HepG2 (cell line): ENCODE results near the gene RNH1. TPM values are rescaled to one million over a fixed set of nuclear protein-coding genes. Genes with fewer than 3 reads are reported as not detected.

Experiments
- CBX1 ChIP-seq: IDR thresholded peaks from one replicate; pipeline ENCODE4 v1.6.1; 2016; ENCODE audit warnings: antibody characterized with exemption, low read depth
- ERF ChIP-seq: IDR thresholded peaks from 2 replicates; pipeline ENCODE4 v1.6.1; 2018; ENCODE audit warnings: missing biosample characterization, missing genetic modification reagents
- ETV6 ChIP-seq: sonication (generic); formaldehyde crosslinking; conservative IDR thresholded peaks from 2 replicates; pipeline ENCODE4 v1.4.0; 2020; ENCODE audit warnings: missing genetic modification reagents
- MXI1 ChIP-seq: IDR thresholded peaks from 3 replicates; pipeline ENCODE4 v1.6.1; 2012; ENCODE audit warnings: low read depth, low read length, inconsistent platforms, borderline replicate concordance
- NFIB ChIP-seq: sonication (generic); formaldehyde crosslinking; IDR thresholded peaks from 2 replicates; pipeline ENCODE4 v1.9.0; 2021; ENCODE audit warnings: missing genetic modification reagents, mild to moderate bottlenecking, borderline replicate concordance
- RXRA ChIP-seq: sonication (generic); formaldehyde crosslinking; IDR thresholded peaks from 2 replicates; pipeline ENCODE4 v1.5.1; 2020; ENCODE audit warnings: missing genetic modification reagents
- ZNF317 ChIP-seq: sonication (generic); formaldehyde crosslinking; IDR thresholded peaks from 2 replicates; pipeline ENCODE4 v1.5.0; 2020; ENCODE audit warnings: mild to moderate bottlenecking, missing genetic modification reagents
- ZNF383 ChIP-seq: sonication (generic); formaldehyde crosslinking; IDR thresholded peaks from 2 replicates; pipeline ENCODE4 v1.4.0; 2020; ENCODE audit warnings: missing genetic modification reagents, mild to moderate bottlenecking, borderline replicate concordance
- ZNF615 ChIP-seq: sonication (generic); formaldehyde crosslinking; IDR thresholded peaks from 2 replicates; pipeline ENCODE4 v1.5.0; 2020; ENCODE audit warnings: mild to moderate bottlenecking, missing genetic modification reagents, borderline replicate concordance
- ZNF674 ChIP-seq: sonication (generic); formaldehyde crosslinking; IDR thresholded peaks from 2 replicates; pipeline ENCODE4 v1.5.0; 2020; ENCODE audit warnings: low read depth, mild to moderate bottlenecking, missing genetic modification reagents
- ZSCAN22 ChIP-seq: sonication (generic); formaldehyde crosslinking; IDR thresholded peaks from 2 replicates; pipeline ENCODE4 v1.4.0; 2020; ENCODE audit warnings: mild to moderate bottlenecking, missing genetic modification reagents
- polyA plus RNA-seq, 8 experiments: library from polyadenylated mRNA; depleted of rRNA in 3 of 8; stranded (reverse) in 7 of 8; unstranded in 1 of 8; fragments of >200 nt; fragmentation: Illumina TruSeq in 4 of 8; extraction: Trizol in 4 of 8; gene quantifications; 2 replicates each; pipeline versions ENCODE4 v1.2.1 to v1.2.3, GENCODE V29; 2011 to 2016; ENCODE audit warnings: low read depth in 4 of 8, missing spikeins in 1 of 8, mixed read lengths in 1 of 8; ENCODE audit not compliant: insufficient read depth in 1 of 8
- total RNA-seq, 5 experiments: library from RNA; depleted of rRNA; stranded (reverse); fragments of >200 nt; fragmentation: Illumina TruSeq; extraction: Trizol; gene quantifications; 2 replicates each; pipeline ENCODE4 v1.2.3, GENCODE V29; 2016; ENCODE audit warnings: low read depth in 1 of 5
- TF ChIP-seq, protein P1 (sequence below): conservative IDR thresholded peaks from 2 replicates; pipeline ENCODE4 v1.6.1; 2018; ENCODE audit warnings: missing genetic modification reagents
- TF ChIP-seq, protein P2 (sequence below): IDR thresholded peaks from 2 replicates; pipeline ENCODE4 v1.6.1; 2016; ENCODE audit warnings: missing compliant biosample characterization, missing genetic modification reagents, borderline replicate concordance
- TF ChIP-seq, protein P3 (sequence below): sonication (generic); formaldehyde crosslinking; IDR thresholded peaks from 2 replicates; pipeline ENCODE4 v1.5.0; 2020; ENCODE audit warnings: missing genetic modification reagents
- TF ChIP-seq, protein P4 (sequence below): sonication (generic); formaldehyde crosslinking; IDR thresholded peaks from 2 replicates; pipeline ENCODE4 v1.5.1; 2020; ENCODE audit warnings: missing genetic modification reagents, mild to moderate bottlenecking, borderline replicate concordance
- TF ChIP-seq, protein P5 (sequence below): sonication (generic); formaldehyde crosslinking; IDR thresholded peaks from 2 replicates; pipeline ENCODE4 v1.9.0; 2021; ENCODE audit warnings: mild to moderate bottlenecking, missing genetic modification reagents
- TF ChIP-seq, protein P6 (sequence below): sonication (generic); formaldehyde crosslinking; IDR thresholded peaks from 2 replicates; pipeline ENCODE4 v1.4.0; 2020; ENCODE audit warnings: mild to moderate bottlenecking, missing genetic modification reagents

Gene RNH1
- total and polyA plus RNA-seq, 2 of the 13 experiments (the other 11 are each of a cell fraction or from before 2014, with no cell fraction given): 36.0 to 74.1 TPM

DNA sequence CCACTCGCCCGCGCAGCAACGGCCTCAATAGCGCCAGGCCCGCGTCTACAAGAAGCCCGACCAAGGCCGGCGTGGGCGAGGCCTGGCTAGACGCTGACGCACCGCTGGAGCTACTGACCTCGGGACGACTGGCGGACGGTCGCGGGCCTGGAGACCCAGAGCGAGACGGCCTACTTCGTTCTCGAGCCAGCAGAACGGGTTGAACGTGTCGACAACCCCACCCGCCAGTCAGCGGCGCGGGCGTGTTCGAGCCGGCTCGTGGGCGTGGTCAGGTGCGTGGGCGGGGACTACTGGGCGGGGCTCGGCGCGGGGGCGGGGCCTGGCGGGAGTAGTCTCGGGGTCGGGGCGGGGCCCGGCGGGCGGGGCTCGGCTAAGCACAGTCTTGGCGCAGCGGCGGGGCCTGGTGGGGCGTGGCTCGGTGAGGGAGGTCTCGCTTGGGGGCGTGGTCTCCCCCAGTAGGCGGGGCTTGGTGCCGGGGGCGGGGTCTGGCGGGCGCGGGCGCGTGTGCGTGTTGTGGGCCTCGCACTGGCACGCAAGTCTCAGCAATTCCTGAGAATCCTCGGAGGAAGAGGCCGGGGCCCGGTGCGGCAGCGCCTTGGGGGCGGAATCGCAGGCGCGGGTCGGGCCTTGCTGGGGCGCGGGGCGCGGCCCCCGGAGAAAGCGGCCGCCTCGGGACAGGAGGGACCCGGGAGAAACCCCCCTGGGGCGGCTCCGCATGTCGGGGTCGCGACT is at the start of gene RNH1 (continued):
- peak; percentile 29 for TF ChIP-seq RXRA (CRISPR knock-in tag)
- TF ChIP-seq, protein P1, sequence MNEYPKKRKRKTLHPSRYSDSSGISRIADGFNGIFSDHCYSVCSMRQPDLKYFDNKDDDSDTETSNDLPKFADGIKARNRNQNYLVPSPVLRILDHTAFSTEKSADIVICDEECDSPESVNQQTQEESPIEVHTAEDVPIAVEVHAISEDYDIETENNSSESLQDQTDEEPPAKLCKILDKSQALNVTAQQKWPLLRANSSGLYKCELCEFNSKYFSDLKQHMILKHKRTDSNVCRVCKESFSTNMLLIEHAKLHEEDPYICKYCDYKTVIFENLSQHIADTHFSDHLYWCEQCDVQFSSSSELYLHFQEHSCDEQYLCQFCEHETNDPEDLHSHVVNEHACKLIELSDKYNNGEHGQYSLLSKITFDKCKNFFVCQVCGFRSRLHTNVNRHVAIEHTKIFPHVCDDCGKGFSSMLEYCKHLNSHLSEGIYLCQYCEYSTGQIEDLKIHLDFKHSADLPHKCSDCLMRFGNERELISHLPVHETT (CRISPR knock-in tag): no peak
- TF ChIP-seq, protein P2, sequence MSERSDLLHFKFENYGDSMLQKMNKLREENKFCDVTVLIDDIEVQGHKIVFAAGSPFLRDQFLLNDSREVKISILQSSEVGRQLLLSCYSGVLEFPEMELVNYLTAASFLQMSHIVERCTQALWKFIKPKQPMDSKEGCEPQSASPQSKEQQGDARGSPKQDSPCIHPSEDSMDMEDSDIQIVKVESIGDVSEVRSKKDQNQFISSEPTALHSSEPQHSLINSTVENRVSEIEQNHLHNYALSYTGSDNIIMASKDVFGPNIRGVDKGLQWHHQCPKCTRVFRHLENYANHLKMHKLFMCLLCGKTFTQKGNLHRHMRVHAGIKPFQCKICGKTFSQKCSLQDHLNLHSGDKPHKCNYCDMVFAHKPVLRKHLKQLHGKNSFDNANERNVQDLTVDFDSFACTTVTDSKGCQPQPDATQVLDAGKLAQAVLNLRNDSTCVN: no peak
- TF ChIP-seq ZSCAN22 (CRISPR knock-in tag): no peak
- TF ChIP-seq ZNF615 (CRISPR knock-in tag): no peak
- TF ChIP-seq ZNF383 (CRISPR knock-in tag): no peak
- TF ChIP-seq ZNF674: no peak
- TF ChIP-seq, protein P3, sequence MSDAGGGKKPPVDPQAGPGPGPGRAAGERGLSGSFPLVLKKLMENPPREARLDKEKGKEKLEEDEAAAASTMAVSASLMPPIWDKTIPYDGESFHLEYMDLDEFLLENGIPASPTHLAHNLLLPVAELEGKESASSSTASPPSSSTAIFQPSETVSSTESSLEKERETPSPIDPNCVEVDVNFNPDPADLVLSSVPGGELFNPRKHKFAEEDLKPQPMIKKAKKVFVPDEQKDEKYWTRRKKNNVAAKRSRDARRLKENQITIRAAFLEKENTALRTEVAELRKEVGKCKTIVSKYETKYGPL (CRISPR knock-in tag): no peak
- TF ChIP-seq ZNF317: no peak
- TF ChIP-seq ERF (CRISPR knock-in tag): no peak; the same call in 1 of the 2 replicates
- no peak for TF ChIP-seq CBX1
- TF ChIP-seq, protein P4, sequence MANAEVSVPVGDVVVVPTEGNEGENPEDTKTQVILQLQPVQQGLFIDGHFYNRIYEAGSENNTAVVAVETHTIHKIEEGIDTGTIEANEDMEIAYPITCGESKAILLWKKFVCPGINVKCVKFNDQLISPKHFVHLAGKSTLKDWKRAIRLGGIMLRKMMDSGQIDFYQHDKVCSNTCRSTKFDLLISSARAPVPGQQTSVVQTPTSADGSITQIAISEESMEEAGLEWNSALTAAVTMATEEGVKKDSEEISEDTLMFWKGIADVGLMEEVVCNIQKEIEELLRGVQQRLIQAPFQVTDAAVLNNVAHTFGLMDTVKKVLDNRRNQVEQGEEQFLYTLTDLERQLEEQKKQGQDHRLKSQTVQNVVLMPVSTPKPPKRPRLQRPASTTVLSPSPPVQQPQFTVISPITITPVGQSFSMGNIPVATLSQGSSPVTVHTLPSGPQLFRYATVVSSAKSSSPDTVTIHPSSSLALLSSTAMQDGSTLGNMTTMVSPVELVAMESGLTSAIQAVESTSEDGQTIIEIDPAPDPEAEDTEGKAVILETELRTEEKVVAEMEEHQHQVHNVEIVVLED: no peak; the same call in 1 of the 2 replicates
- TF ChIP-seq, protein P5, sequence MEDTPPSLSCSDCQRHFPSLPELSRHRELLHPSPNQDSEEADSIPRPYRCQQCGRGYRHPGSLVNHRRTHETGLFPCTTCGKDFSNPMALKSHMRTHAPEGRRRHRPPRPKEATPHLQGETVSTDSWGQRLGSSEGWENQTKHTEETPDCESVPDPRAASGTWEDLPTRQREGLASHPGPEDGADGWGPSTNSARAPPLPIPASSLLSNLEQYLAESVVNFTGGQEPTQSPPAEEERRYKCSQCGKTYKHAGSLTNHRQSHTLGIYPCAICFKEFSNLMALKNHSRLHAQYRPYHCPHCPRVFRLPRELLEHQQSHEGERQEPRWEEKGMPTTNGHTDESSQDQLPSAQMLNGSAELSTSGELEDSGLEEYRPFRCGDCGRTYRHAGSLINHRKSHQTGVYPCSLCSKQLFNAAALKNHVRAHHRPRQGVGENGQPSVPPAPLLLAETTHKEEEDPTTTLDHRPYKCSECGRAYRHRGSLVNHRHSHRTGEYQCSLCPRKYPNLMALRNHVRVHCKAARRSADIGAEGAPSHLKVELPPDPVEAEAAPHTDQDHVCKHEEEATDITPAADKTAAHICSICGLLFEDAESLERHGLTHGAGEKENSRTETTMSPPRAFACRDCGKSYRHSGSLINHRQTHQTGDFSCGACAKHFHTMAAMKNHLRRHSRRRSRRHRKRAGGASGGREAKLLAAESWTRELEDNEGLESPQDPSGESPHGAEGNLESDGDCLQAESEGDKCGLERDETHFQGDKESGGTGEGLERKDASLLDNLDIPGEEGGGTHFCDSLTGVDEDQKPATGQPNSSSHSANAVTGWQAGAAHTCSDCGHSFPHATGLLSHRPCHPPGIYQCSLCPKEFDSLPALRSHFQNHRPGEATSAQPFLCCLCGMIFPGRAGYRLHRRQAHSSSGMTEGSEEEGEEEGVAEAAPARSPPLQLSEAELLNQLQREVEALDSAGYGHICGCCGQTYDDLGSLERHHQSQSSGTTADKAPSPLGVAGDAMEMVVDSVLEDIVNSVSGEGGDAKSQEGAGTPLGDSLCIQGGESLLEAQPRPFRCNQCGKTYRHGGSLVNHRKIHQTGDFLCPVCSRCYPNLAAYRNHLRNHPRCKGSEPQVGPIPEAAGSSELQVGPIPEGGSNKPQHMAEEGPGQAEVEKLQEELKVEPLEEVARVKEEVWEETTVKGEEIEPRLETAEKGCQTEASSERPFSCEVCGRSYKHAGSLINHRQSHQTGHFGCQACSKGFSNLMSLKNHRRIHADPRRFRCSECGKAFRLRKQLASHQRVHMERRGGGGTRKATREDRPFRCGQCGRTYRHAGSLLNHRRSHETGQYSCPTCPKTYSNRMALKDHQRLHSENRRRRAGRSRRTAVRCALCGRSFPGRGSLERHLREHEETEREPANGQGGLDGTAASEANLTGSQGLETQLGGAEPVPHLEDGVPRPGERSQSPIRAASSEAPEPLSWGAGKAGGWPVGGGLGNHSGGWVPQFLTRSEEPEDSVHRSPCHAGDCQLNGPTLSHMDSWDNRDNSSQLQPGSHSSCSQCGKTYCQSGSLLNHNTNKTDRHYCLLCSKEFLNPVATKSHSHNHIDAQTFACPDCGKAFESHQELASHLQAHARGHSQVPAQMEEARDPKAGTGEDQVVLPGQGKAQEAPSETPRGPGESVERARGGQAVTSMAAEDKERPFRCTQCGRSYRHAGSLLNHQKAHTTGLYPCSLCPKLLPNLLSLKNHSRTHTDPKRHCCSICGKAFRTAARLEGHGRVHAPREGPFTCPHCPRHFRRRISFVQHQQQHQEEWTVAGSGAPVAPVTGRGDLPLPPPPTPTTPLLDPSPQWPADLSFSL (CRISPR knock-in tag): no peak
- TF ChIP-seq, protein P6, sequence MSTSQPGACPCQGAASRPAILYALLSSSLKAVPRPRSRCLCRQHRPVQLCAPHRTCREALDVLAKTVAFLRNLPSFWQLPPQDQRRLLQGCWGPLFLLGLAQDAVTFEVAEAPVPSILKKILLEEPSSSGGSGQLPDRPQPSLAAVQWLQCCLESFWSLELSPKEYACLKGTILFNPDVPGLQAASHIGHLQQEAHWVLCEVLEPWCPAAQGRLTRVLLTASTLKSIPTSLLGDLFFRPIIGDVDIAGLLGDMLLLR (CRISPR knock-in tag): no peak
- no peak; the same call in 2 of the 3 replicates for TF ChIP-seq MXI1
- TF ChIP-seq ETV6: no peak; the same call in 1 of the 2 replicates
- no peak for TF ChIP-seq NFIB (CRISPR knock-in tag)
